Astrocyte of the hippocampus (primary cell): ENCODE data around the gene FOXR1.
"Not testable (repeated sequence)": the region's sequence is repeated elsewhere in the genome, so short reads cannot be mapped to it uniquely, and the experiment has no call there.

ENCODE experiments used
- DNase-seq: peaks from one replicate; pipeline ENCODE4 v3.0.0; 2011; ENCODE audit warnings: low read depth, low spot score

The FOXR1 gene

DNA sequence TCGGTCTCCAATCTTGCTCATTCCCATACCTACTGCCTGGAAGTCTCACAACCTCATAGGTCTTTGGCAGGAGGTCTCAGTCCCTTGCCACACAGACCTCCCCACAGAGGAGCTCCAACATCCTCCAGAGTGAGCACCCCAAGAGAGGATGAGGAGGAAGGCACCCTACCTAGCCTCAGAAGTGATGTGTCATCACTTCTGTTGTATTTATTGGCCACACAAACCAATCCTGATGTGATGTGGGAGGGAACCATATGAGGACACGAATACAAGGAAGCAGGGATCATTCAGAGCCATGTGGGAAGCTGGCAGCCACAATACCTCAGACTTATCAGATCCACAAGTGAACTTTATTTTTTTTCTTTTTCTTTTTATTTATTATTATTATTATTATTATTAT lies 24.5 kb upstream of the FOXR1 start:
- DNase-seq, result no peak

DNA sequence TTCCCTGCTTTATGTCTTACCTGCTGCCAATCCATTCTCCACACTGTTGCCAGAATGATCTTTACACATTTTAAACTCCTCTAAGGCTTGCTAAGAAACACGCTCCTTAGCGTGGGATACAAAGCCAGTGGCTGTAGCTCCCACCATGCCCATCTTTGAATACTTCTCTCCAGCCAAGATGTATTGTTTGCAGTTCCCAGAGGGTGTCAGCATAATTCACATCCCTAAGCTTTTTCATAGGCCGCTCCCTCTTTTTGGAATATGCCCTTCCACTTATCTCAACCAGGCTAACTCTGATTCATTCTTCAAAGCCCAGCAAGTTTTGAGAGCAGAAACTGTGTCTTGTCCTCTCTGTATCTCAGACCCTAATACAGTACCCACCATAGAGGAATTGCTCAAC lies 23.6 kb upstream of the FOXR1 start:
- DNase-seq, result no peak

DNA sequence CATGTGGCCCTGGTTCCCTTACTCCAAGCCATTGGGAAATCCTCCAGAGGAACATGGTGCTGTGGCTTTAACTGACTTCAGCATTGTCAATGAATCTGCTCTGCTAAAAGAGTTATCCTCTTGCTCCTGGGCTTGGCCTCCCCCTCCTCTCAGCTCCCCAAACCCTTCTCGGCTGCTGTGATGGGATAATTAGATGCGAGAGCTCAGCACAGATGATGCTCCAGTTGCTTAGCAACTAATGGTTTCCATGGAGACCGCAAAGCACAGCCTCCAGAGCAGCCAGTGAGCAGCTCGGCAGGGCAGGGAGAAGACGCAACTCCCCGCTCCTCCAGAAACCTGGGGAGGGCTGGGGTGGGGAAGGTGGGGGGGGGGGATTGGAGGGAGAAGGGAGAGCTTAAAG lies 18.3 kb upstream of the FOXR1 start:
- peak; percentile 67 for DNase-seq

GRCh38 chr11:118953976-118954375 lies 17.6 kb upstream of the FOXR1 start:
- DNase-seq, result not testable (repeated sequence)

DNA sequence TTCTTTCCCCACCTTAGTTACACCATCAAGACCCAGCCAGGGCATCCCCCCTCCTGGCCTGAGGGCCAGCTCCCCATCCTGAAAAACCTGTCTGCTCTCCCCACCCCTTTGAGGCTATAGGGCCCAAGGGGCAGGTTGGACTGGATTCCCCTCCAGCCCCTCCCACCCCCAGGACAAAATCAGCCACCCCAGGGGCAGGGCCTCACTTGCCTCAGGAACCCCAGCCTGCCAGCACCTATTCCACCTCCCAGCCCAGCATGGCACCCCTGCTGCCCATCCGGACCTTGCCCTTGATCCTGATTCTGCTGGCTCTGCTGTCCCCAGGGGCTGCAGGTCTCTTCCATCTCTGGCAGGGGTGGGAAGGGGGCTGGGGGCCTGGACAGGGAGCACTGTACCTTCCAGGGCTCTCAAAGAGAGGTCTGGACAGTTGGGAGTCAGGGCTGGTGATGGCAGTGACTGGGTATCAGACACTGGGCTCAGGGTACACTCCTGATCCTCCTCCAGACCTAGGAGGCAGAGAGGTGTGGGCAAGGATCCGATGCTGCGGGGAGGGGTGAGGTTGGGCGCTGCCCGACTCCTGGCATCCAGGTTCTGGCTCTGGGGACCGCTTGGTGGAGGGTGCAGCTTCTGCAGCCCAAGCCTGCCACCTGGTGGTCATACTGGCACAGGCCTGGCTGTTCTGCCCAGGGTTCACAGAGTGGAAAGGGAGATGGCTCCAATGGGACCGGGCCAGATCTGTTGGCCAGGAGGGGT lies 15.3 kb upstream of the FOXR1 start, which contains the start of gene UPK2:
Gene UPK2, plus strand, starts transcription at position 205 of the 753 bp plus-strand sequence. Its CDS starts 53 bp downstream, at position 258.
- peak; percentile 93 for DNase-seq

- DNase-seq, result no peak
Observed at GRCh38 chr11:118956847-118957469, 14.6 kb upstream of the FOXR1 start.

- DNase-seq, result no peak
Observed at GRCh38 chr11:118957549-118957948, 14.0 kb upstream of the FOXR1 start.

- no peak for DNase-seq
Observed at GRCh38 chr11:118957968-118958367, 13.6 kb upstream of the FOXR1 start.

GRCh38 chr11:118958577-118958976 lies 13.0 kb upstream of the FOXR1 start:
- no peak for DNase-seq

- DNase-seq, result no peak
Observed at GRCh38 chr11:118961189-118961588, 10.4 kb upstream of the FOXR1 start.

DNA sequence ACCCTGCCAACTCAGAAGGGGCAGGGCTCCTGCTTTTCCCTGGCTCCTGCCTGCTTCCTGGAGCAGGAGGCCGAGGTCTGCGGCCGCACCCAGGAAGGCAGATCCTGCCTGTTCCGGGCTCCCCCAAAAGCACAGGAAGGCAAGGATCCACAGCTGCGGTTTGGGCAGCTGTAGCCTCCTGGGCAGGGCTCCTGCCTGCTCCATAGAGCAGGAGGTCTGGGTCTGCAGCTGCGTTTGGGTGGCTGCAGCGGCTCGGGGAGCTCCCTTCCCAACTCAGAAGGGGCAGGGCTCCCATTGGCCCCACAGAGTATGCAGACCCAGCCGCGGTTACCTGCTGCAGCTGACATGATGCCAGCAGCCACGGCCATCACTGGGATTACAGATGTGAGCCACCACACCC lies 10.0 kb upstream of the FOXR1 start:
- DNase-seq, result no peak

GRCh38 chr11:118969508-118969907 lies 2.1 kb upstream of the FOXR1 start:
- not testable (repeated sequence) for DNase-seq

DNA sequence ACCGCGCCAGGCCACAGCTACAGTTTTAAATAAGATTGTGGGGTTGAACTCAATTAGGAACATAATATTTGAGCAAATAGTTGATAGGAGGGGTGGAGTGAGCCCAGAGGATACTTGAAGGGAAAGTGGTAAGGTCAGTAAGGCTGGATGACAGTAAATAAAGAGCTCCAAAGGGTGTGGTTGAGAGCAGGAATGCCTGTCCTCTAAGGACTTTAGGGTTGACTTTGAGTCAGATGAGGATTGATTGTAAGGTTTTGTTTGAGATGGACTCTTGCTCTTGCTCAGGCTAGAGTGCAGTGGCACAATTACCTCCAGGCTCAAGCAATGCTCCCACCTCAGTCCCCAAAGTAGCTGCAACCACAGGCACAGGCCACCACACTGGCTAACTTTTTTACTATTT lies 2.4 kb downstream of the FOXR1 start:
- no peak for DNase-seq

GRCh38 chr11:118975771-118976709 lies 4.5 kb downstream of the FOXR1 start:
- DNase-seq, result peak; percentile 37

DNA sequence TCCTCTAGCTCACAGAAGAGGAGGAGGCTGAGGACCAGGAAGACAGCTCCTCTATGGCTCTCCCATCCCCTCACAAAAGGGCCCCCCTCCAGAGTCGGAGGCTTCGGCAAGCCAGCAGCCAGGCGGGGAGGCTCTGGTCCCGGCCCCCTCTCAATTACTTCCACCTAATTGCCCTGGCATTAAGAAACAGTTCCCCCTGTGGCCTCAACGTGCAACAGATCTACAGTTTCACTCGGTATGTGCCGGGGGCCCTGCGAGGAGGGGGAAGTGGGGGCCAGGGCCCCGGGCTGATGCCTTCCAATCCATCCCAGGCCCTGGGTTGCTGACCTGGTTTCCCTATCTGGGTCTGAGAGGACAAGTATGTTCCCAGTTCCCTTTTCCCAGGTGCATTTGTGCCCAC lies 7.9 kb downstream of the FOXR1 start:
- no peak for DNase-seq

DNA sequence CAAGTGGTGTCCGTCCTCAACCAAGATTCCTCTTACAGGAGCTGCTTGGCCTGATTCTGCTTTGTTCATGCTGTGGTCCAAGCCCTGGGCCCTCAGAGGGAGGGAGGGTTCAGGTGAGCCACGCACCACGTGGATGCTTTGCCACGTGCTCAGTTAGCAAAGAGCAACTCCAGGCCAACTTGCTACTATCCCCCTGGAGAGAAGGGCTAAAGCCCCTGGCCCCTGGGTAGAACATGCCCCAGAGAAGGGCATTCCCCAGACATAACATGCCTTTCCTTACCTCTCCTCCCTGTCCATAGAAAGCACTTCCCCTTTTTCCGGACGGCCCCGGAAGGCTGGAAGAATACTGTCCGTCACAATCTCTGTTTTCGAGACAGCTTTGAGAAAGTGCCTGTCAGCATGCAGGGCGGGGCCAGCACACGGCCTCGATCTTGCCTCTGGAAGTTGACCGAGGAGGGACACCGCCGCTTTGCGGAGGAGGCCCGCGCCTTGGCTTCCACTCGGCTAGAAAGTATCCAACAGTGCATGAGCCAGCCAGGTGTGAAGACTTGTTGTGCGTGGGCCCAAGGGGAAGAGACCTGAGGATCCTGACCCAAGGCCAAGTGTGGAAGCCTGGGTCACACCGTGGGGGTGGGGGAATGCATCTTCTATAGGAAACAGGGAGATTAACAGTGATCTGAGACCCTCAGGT lies 8.8 kb downstream of the FOXR1 start:
- no peak for DNase-seq

GRCh38 chr11:118984337-118984736 lies 12.8 kb downstream of the FOXR1 start:
- not testable (repeated sequence) for DNase-seq

DNA sequence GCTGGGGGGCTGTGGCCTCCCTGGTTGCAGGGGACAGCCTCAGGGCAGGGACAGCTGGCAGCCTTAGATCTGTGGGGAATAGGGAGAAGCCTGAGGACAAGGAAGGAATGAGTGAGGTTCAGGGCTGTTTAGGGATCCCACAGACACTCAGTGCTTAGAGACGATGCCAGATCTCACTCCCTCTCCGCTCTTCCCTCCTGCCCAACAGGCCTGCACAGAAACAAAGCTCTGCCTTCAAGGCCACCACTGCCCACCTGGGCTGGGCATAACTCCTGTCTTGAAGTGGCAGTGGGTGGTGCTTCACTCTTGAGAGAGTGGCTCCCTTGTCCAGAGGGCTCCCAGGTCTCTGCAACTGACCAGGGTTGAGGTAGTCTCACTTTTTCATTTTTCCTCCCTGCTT lies 13.3 kb downstream of the FOXR1 start:
- no peak for DNase-seq

- no peak for DNase-seq
Observed at GRCh38 chr11:118988280-118988679, 16.7 kb downstream of the FOXR1 start.

- not testable (repeated sequence) for DNase-seq
Observed at GRCh38 chr11:118991486-118992038, 20.0 kb downstream of the FOXR1 start.

DNA sequence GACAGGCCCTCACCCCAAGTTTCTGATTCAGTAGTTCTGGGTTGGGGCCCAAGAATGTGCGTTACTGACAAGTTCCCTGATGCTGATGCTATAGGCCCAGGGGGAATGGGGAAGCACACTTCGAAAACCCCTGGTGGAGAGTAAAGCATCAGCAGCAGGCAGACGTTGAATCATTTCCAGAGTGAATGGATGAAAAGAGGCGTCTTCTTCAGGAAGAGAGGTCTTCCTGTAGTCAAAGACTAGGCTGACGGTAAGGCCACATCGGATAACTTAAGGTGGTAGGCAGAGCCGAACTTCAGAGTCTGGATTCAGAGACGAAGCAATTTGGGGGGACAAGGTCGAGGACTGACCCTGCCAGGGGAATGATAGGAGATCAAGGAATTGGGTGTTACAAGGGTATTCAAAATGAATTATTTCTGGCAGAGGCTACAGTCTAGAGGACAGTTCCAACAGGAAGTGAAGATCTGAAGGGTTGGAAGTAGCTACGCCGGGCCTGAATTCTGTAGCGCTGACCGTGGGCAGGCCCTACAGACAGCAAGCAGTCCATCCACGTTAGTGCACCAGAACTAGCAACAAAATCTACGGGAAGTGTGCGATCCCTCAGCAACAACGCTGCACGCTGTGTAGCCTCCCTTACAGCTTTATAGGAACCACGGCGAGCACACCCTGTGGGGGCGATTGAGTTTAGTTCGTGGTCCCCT lies 25.5 kb downstream of the FOXR1 start:
- DNase-seq, result no peak
